Measurements from ENCODE around the gene KRTAP19-1.

DNA sequence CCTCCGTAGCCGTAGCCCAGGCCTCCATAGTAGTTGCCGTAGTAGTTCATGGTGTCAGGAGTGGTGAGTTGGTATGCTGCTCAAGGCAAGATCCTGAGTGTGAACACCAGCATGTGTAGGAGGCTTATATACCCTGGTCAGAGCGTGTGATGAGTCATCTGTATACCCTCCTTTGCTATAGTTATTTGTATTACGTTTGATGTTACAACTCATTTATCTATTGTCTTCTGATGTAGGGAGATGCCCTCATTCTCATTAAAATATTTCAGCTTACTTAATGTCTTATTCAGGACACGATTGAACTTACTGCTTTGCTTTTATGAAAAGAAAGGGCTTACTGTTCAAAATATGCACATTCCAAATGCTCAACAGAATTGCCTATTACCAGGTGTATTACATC lies 21.9 kb upstream of the KRTAP19-1 start, which contains the start of gene KRTAP19-5:
- no peak for TF ChIP-seq POLR2A (IDR thresholded peaks at IDR 0.05)
- TF ChIP-seq, protein P1, sequence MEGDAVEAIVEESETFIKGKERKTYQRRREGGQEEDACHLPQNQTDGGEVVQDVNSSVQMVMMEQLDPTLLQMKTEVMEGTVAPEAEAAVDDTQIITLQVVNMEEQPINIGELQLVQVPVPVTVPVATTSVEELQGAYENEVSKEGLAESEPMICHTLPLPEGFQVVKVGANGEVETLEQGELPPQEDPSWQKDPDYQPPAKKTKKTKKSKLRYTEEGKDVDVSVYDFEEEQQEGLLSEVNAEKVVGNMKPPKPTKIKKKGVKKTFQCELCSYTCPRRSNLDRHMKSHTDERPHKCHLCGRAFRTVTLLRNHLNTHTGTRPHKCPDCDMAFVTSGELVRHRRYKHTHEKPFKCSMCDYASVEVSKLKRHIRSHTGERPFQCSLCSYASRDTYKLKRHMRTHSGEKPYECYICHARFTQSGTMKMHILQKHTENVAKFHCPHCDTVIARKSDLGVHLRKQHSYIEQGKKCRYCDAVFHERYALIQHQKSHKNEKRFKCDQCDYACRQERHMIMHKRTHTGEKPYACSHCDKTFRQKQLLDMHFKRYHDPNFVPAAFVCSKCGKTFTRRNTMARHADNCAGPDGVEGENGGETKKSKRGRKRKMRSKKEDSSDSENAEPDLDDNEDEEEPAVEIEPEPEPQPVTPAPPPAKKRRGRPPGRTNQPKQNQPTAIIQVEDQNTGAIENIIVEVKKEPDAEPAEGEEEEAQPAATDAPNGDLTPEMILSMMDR (IDR thresholded peaks at IDR 0.05 in 4 of 5, conservative IDR thresholded peaks at IDR 0.05 in 1 of 5) = no peak
